IMR-90 (cell line): ENCODE measurements around the gene SSTR1.

ENCODE experiments used
- BHLHE40 ChIP-seq: fragments of 150-350 bp; IDR thresholded peaks from 2 replicates; pipeline ENCODE4 v1.6.1; 2016; ENCODE audit warnings: mild to moderate bottlenecking, low read depth, low read length
- MAFK ChIP-seq: IDR thresholded peaks from 2 replicates; pipeline ENCODE4 v1.6.1; 2012; ENCODE audit warnings: low read depth, low read length, improper control_type of control experiment
- MXI1 ChIP-seq: IDR thresholded peaks from 2 replicates; pipeline ENCODE4 v1.6.1; 2012; ENCODE audit warnings: low read depth, mild to moderate bottlenecking, low read length, moderate library complexity, borderline replicate concordance
- POLR2A ChIP-seq: IDR thresholded peaks from 2 replicates; pipeline ENCODE4 v1.6.1; 2012; ENCODE audit warnings: mild to moderate bottlenecking, low read depth, low read length
- RCOR1 ChIP-seq: IDR thresholded peaks from 2 replicates; pipeline ENCODE4 v1.6.1; 2012; ENCODE audit warnings: mild to moderate bottlenecking, low read length, improper control_type of control experiment; ENCODE audit not compliant: insufficient replicate concordance
- RFX5 ChIP-seq: IDR thresholded peaks from 2 replicates; pipeline ENCODE4 v1.8.0; 2012; ENCODE audit warnings: low read depth, mild to moderate bottlenecking, low read length, moderate library complexity
- SMC3 ChIP-seq: fragments of 150-350 bp; IDR thresholded peaks from 2 replicates; pipeline ENCODE4 v1.6.1; 2016; ENCODE audit warnings: low read depth, mild to moderate bottlenecking, antibody characterized with exemption, low read length, moderate library complexity
- USF2 ChIP-seq: fragments of 150-350 bp; IDR thresholded peaks from 2 replicates; pipeline ENCODE4 v1.6.1; 2017; ENCODE audit warnings: mild to moderate bottlenecking, antibody characterized with exemption, low read length, low read depth
- TF ChIP-seq, protein P1 (sequence below): conservative IDR thresholded peaks from 2 replicates; pipeline ENCODE4 v1.5.1; 2012; ENCODE audit warnings: mild to moderate bottlenecking, low read depth, low read length, improper control_type of control experiment

- TF ChIP-seq, protein P1, sequence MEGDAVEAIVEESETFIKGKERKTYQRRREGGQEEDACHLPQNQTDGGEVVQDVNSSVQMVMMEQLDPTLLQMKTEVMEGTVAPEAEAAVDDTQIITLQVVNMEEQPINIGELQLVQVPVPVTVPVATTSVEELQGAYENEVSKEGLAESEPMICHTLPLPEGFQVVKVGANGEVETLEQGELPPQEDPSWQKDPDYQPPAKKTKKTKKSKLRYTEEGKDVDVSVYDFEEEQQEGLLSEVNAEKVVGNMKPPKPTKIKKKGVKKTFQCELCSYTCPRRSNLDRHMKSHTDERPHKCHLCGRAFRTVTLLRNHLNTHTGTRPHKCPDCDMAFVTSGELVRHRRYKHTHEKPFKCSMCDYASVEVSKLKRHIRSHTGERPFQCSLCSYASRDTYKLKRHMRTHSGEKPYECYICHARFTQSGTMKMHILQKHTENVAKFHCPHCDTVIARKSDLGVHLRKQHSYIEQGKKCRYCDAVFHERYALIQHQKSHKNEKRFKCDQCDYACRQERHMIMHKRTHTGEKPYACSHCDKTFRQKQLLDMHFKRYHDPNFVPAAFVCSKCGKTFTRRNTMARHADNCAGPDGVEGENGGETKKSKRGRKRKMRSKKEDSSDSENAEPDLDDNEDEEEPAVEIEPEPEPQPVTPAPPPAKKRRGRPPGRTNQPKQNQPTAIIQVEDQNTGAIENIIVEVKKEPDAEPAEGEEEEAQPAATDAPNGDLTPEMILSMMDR = no peak
- TF ChIP-seq MAFK (no peak), BHLHE40 (no peak), RFX5 (no peak), MXI1 (no peak), SMC3 (no peak), USF2 (no peak), RCOR1 (no peak), POLR2A (no peak)
Observed at GRCh38 chr14:38185671-38186070, 22.0 kb upstream of the SSTR1 start.
